Measurements from ENCODE around the gene DAGLB. TPM values are rescaled to one million over a fixed set of nuclear protein-coding genes. Genes with fewer than 3 reads are reported as not detected.

DAGLB gene
- total and polyA plus RNA-seq, 10 of the 15 experiments (the other 5 are each of a cell fraction or from before 2014, with no cell fraction given) = 1.2 to 13.3 (median 10.1) TPM

- ChIA-PET SMC1A (ENCODE audit: uncharacterized antibody, unreplicated experiment) (no interaction called here), POLR2A (no interaction called here), CTCF (no interaction called here), RAD21 (ENCODE audit: unreplicated experiment) (no interaction called here)
- Histone ChIP-seq H3K4me1 (ENCODE audit: control insufficient read depth, insufficient read depth, low read length) (no peaks in the 10 kb centered on the region), H3K79me2 (ENCODE audit: control insufficient read depth, insufficient read depth, low read length) (peaks cover 6% of the 10 kb centered on the region), H3K4me3 (no peak overlapping the region), H3K4me2 (ENCODE audit: control insufficient read depth, insufficient read depth) (no peak overlapping the region), H3K9ac (ENCODE audit: control insufficient read depth, insufficient read depth, low read length) (no peak overlapping the region), H2AFZ (ENCODE audit: control insufficient read depth, low read depth, low read length) (no peak overlapping the region), H3K9me3 (replicated peaks; ENCODE audit: control insufficient read depth, insufficient read depth, low read length) (no peaks in the 10 kb centered on the region), H3K36me3 (ENCODE audit: control insufficient read depth in 2 of 2, insufficient read depth in 2 of 2, low read length in 1 of 2) (peaks cover 21 to 26% of the 10 kb centered on the region in 2 experiments), H3K27ac (ENCODE audit: control insufficient read depth, insufficient read depth) (no peak overlapping the region), H4K20me1 (ENCODE audit: control insufficient read depth, insufficient read depth) (0 out of 2 replicates have a peak, but pooled peaks cover 3% of the 10 kb centered on the region), H3K27me3 (replicated peaks in 1 of 2; ENCODE audit: control insufficient read depth in 2 of 2, insufficient read depth in 2 of 2, low read length in 1 of 2) (no peaks in the 10 kb centered on the region)
- intact Hi-C loops (cut with micrococcal nuclease; ENCODE audit: unreplicated experiment) = no loop called here
- in situ Hi-C loops (cut with MboI) = no loop called here
- no TSS peak for BruUV-seq (replicated peaks)
- FAIRE-seq (no peak), DNase-seq (ENCODE audit: low read depth, low spot score) (no peak), ATAC-seq (no peak)
- TF ChIP-seq NFYB (IDR thresholded peaks at IDR 0.05; ENCODE audit: insufficient read depth, low read depth, low read length) = no peak
- peak; percentile 54 for TF ChIP-seq POLR2A (IDR thresholded peaks at IDR 0.05; ENCODE audit: low read depth, low read length)
- WGBS (ENCODE audit: insufficient coverage, insufficient replicate concordance, low lambda C conversion rate, missing lambda C conversion rate) = over 99% methylated on average over 7 of the region's 7 CpGs
Observed at GRCh38 chr7:6403907-6404306, 43.8 kb downstream of the DAGLB start.

- H3K27me3 ChIP-seq (replicated peaks in 1 of 2; ENCODE audit: control insufficient read depth in 2 of 2, insufficient read depth in 2 of 2, low read length in 1 of 2) = no peaks in the 10 kb centered on the region
- H3K9ac ChIP-seq (ENCODE audit: control insufficient read depth, insufficient read depth, low read length) = no peak overlapping the region
- TF ChIP-seq RUNX3 (IDR thresholded peaks at IDR 0.05; ENCODE audit: low read length) = no peak
- no peak for TF ChIP-seq NR2C2 (IDR thresholded peaks at IDR 0.05; ENCODE audit: borderline replicate concordance, control insufficient read depth, insufficient read length, low read depth)
- no peak for TF ChIP-seq SUZ12 (IDR thresholded peaks at IDR 0.05; ENCODE audit: unreplicated experiment)
- TF ChIP-seq, protein P1, sequence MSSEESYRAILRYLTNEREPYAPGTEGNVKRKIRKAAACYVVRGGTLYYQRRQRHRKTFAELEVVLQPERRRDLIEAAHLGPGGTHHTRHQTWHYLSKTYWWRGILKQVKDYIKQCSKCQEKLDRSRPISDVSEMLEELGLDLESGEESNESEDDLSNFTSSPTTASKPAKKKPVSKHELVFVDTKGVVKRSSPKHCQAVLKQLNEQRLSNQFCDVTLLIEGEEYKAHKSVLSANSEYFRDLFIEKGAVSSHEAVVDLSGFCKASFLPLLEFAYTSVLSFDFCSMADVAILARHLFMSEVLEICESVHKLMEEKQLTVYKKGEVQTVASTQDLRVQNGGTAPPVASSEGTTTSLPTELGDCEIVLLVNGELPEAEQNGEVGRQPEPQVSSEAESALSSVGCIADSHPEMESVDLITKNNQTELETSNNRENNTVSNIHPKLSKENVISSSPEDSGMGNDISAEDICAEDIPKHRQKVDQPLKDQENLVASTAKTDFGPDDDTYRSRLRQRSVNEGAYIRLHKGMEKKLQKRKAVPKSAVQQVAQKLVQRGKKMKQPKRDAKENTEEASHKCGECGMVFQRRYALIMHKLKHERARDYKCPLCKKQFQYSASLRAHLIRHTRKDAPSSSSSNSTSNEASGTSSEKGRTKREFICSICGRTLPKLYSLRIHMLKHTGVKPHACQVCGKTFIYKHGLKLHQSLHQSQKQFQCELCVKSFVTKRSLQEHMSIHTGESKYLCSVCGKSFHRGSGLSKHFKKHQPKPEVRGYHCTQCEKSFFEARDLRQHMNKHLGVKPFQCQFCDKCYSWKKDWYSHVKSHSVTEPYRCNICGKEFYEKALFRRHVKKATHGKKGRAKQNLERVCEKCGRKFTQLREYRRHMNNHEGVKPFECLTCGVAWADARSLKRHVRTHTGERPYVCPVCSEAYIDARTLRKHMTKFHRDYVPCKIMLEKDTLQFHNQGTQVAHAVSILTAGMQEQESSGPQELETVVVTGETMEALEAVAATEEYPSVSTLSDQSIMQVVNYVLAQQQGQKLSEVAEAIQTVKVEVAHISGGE (CRISPR knock-in tag; IDR thresholded peaks at IDR 0.05) = no peak
- TF ChIP-seq CBX5 (IDR thresholded peaks at IDR 0.05; ENCODE audit: low read depth) = no peak
- WGBS (ENCODE audit: insufficient coverage, insufficient replicate concordance, low lambda C conversion rate, missing lambda C conversion rate) = 93% methylated on average over 13 of the region's 13 CpGs
- no peak for FAIRE-seq
- CTCF ChIA-PET = no interaction called here
- no peak overlapping the region for H2AFZ ChIP-seq (ENCODE audit: control insufficient read depth, low read depth, low read length)
- H3K79me2 ChIP-seq (ENCODE audit: control insufficient read depth, insufficient read depth, low read length) = peaks cover 14% of the 10 kb centered on the region
- H3K4me2 ChIP-seq (ENCODE audit: control insufficient read depth, insufficient read depth) = no peak overlapping the region
- POLR2A ChIA-PET = no interaction called here
- ATAC-seq = no peak
- peaks cover 21 to 24% of the 10 kb centered on the region in 2 experiments for H3K36me3 ChIP-seq (ENCODE audit: control insufficient read depth in 2 of 2, insufficient read depth in 2 of 2, low read length in 1 of 2)
- RAD21 ChIA-PET (ENCODE audit: unreplicated experiment) = no interaction called here
- no peak overlapping the region for H3K27ac ChIP-seq (ENCODE audit: control insufficient read depth, insufficient read depth)
- peaks cover 3% of the 10 kb centered on the region; the same call in 1 of the 2 replicates for H4K20me1 ChIP-seq (ENCODE audit: control insufficient read depth, insufficient read depth)
- BruUV-seq (replicated peaks) = no TSS peak
- no peak overlapping the region for H3K4me3 ChIP-seq
- no peaks in the 10 kb centered on the region for H3K9me3 ChIP-seq (replicated peaks; ENCODE audit: control insufficient read depth, insufficient read depth, low read length)
- in situ Hi-C loops (cut with MboI) (no loop called here), intact Hi-C loops (cut with micrococcal nuclease; ENCODE audit: unreplicated experiment) (no loop called here)
- no peak for DNase-seq (ENCODE audit: low read depth, low spot score)
- no peaks in the 10 kb centered on the region for H3K4me1 ChIP-seq (ENCODE audit: control insufficient read depth, insufficient read depth, low read length)
- SMC1A ChIA-PET (ENCODE audit: uncharacterized antibody, unreplicated experiment) = no interaction called here
Observed at GRCh38 chr7:6402741-6403140, 45.0 kb downstream of the DAGLB start.
